Measurements from ENCODE around the gene TNIK.

TNIK gene

GRCh38 chr3:171459942-171460724 lies at the start of gene TNIK:
Gene TNIK, minus strand, starts transcription at chr3:171460405. Its CDS starts 342 bp downstream, at chr3:171460063.
- TF ChIP-seq ZFX (IDR thresholded peaks at IDR 0.05) (no peak), CTCF (conservative IDR thresholded peaks at IDR 0.05) (no peak)
- peak within 1 kb of the TSS; percentile 44 for H3K27ac ChIP-seq

- H3K27ac ChIP-seq: no peak overlapping the region
- TF ChIP-seq CTCF (conservative IDR thresholded peaks at IDR 0.05): no peak
- no peak for TF ChIP-seq ZFX (IDR thresholded peaks at IDR 0.05)
These were observed 48.5 kb upstream of the TNIK start for GRCh38 chr3:171508676-171509075.

- TF ChIP-seq CTCF (conservative IDR thresholded peaks at IDR 0.05): no peak
- no peak for TF ChIP-seq ZFX (IDR thresholded peaks at IDR 0.05)
- H3K27ac ChIP-seq: no peak overlapping the region
These were observed 48.0 kb upstream of the TNIK start for GRCh38 chr3:171508206-171508605.

GRCh38 chr3:171506743-171507319 lies 46.6 kb upstream of the TNIK start:
- TF ChIP-seq ZFX (IDR thresholded peaks at IDR 0.05): no peak
- no peak for TF ChIP-seq CTCF (conservative IDR thresholded peaks at IDR 0.05)
- no peak overlapping the region for H3K27ac ChIP-seq

GRCh38 chr3:171505822-171506333 lies 45.7 kb upstream of the TNIK start:
- no peak overlapping the region for H3K27ac ChIP-seq
- no peak for TF ChIP-seq ZFX (IDR thresholded peaks at IDR 0.05)
- TF ChIP-seq CTCF (conservative IDR thresholded peaks at IDR 0.05): no peak

- TF ChIP-seq ZFX (IDR thresholded peaks at IDR 0.05): no peak
- TF ChIP-seq CTCF (conservative IDR thresholded peaks at IDR 0.05): no peak
- no peak overlapping the region for H3K27ac ChIP-seq
These were observed 44.2 kb upstream of the TNIK start for GRCh38 chr3:171504376-171504775.

GRCh38 chr3:171503817-171504216 lies 43.6 kb upstream of the TNIK start:
- no peak for TF ChIP-seq ZFX (IDR thresholded peaks at IDR 0.05)
- TF ChIP-seq CTCF (conservative IDR thresholded peaks at IDR 0.05): no peak
- no peak overlapping the region for H3K27ac ChIP-seq
